AG04450 (cell line): ENCODE data around the gene FSTL4. TPM values are rescaled to one million over a fixed set of nuclear protein-coding genes. Genes with fewer than 3 reads are reported as not detected.

Experiments used
- CTCF ChIA-PET: fragments of 300-600, 350-600 bp; formaldehyde crosslinking; extraction: SDS; loops from one replicate; lab custom pipeline; 2022; ENCODE audit warnings: antibody characterized with exemption, inconsistent platforms; lab: Charles Lee
- POLR2A ChIA-PET: fragments of 350-600 bp; formaldehyde crosslinking; extraction: SDS; loops from one replicate; lab custom pipeline; 2021; ENCODE audit warnings: antibody characterized with exemption, inconsistent platforms; lab: Yijun Ruan, JAX
- DNase-seq: peaks from one replicate; pipeline ENCODE4 v3.0.0-alpha.2; 2011; ENCODE audit warnings: low read depth, low spot score
- H3K27ac ChIP-seq: one replicate; pipeline ENCODE4 v1.5.1; 2012; ENCODE audit warnings: low read depth, low read length, control low read depth
- H3K27me3 ChIP-seq: one replicate; pipeline ENCODE4 v1.6.0; 2012; ENCODE audit warnings: low read length; ENCODE audit not compliant: control insufficient read depth, insufficient read depth
- H3K4me3 ChIP-seq: 2 replicates; pipeline ENCODE4 v1.5.1; 2011; ENCODE audit warnings: mild to moderate bottlenecking, low read depth, low read length, control low read depth
- H3K9me3 ChIP-seq: 2 replicates; pipeline ENCODE4 v1.5.1; 2012; ENCODE audit warnings: low read length; ENCODE audit not compliant: control insufficient read depth, insufficient read depth
- CTCF ChIP-seq: IDR thresholded peaks from 2 replicates; pipeline ENCODE4 v1.5.1; 2011; ENCODE audit warnings: low read depth, low read length, control low read depth, inconsistent platforms
- polyA plus RNA-seq: library from polyadenylated mRNA; depleted of rRNA; stranded (reverse); fragments of >200 nt; gene quantifications from 2 replicates; pipeline ENCODE4 v1.2.3, GENCODE V29; 2011

FSTL4 gene
- polyA plus RNA-seq, 1 experiment: 0.11 TPM

DNA sequence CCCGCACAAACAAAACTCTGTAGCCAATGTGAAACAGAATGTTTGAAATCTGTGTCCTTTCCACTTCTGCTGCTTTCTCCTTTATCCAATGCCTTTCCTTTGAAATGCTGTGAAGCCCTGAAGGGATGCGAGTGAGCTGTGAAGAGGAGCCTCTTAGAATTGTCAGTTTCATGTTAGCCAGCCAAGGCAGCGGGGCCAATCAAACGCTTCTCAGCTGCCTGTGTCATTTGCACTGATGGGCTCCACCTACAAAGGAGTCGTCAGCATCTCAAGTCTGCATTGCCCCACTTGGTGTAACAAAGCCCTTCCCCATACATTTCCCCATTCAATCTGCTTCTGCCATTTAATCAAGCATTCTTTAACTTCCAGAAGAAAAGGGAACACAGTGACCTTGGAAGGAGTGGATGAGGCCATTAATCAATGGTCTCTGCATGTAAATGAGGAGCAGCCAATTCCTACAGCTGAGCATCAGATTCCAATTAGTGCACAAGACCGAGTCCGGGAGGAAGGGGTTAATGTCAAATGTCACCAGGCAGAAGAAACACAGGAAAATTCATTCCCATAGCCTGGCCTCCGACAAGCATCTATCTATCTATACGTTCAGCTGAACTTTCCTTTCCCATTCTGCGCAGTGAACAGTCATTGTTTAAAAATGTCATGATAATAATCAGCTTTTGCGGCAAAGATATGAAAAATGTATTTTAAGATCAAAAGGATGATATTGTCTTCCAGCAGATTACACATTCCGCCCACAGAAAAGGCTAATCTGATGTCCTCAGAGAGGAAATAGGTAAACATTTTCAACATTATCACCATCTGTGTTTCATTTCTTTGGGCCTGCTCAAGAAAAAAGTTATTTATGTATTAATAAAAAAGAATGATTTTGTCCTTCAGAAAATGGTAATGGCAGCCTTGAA, 154.6 kb downstream of the FSTL4 start:
- no peak for DNase-seq
- TF ChIP-seq CTCF: no peak
- no peak overlapping the region for H3K27ac ChIP-seq
- CTCF ChIA-PET: interaction anchor here (2.0 kb wide), 1 partner anchor 34 kb away, joined by 5 read pairs; no protein-coding TSS in a partner anchor
- no peaks in the 10 kb centered on the region for H3K27me3 ChIP-seq
- no peaks in the 10 kb centered on the region for H3K9me3 ChIP-seq
- H3K4me3 ChIP-seq: no peak overlapping the region
- POLR2A ChIA-PET: no interaction called here

GRCh38 chr5:133456933-133457402, 155.4 kb downstream of the FSTL4 start:
- H3K4me3 ChIP-seq: no peak overlapping the region
- no peak for DNase-seq
- CTCF ChIA-PET: interaction anchor here (2.0 kb wide), 1 partner anchor 33 kb away, joined by 5 read pairs; no protein-coding TSS in a partner anchor
- TF ChIP-seq CTCF: no peak
- H3K9me3 ChIP-seq: no peaks in the 10 kb centered on the region
- H3K27me3 ChIP-seq: no peaks in the 10 kb centered on the region
- POLR2A ChIA-PET: no interaction called here
- no peak overlapping the region for H3K27ac ChIP-seq

DNA sequence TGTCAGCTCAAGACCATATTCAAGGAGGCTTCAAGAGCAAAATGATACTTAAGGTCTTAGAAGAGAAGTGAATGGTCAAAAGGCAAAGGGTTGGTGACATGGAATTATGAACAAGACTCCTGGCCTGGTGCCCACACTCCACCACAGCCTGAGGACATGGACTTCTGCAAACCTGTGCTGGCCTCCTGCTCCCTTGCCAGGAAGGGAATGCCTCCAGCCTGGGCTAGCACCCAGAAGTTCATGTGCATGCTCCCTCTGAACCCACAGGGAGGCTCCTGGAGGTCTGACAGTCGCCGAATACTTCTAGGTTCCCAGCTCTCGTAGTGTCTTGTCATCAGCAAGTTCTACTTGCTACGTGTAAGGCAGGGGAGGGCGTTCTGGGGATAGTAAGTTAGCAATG, 156.7 kb downstream of the FSTL4 start:
- ChIA-PET POLR2A (no interaction called here), CTCF (interaction anchor here (2.0 kb wide), 1 partner anchor 32 kb away, joined by 5 read pairs; no protein-coding TSS in a partner anchor)
- DNase-seq: no peak
- Histone ChIP-seq H3K27me3 (peaks cover 2% of the 10 kb centered on the region), H3K27ac (no peak overlapping the region), H3K4me3 (no peak overlapping the region), H3K9me3 (no peaks in the 10 kb centered on the region)
- no peak for TF ChIP-seq CTCF

DNA sequence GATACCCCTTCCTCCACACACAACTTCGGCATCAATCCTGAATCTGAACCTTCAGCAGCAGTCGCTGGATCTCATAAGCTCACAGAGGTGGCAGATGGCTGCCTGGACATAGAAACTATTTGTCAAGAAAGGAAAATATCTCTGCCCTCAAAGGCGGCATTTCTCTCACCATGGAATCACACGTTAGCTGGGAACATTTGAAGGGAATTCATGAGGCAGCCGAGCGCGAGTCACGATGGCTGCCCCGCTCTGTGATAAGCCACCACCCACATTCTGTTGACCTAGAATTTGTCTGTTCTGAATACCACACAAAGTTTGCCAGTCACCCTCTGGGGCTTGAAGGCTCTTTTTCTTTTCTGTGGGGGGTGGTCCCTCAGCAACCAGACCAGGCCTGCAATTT, 157.9 kb downstream of the FSTL4 start:
- TF ChIP-seq CTCF: no peak
- Histone ChIP-seq H3K27me3 (peaks cover 3% of the 10 kb centered on the region), H3K27ac (no peak overlapping the region), H3K9me3 (no peaks in the 10 kb centered on the region), H3K4me3 (no peak overlapping the region)
- POLR2A ChIA-PET: no interaction called here
- CTCF ChIA-PET: no interaction called here
- no peak for DNase-seq

GRCh38 chr5:133453831-133454230, 158.5 kb downstream of the FSTL4 start:
- POLR2A ChIA-PET: no interaction called here
- no peaks in the 10 kb centered on the region for H3K9me3 ChIP-seq
- CTCF ChIA-PET: no interaction called here
- DNase-seq: no peak
- H3K27ac ChIP-seq: no peak overlapping the region
- H3K27me3 ChIP-seq: peaks cover 3% of the 10 kb centered on the region
- no peak overlapping the region for H3K4me3 ChIP-seq
- no peak for TF ChIP-seq CTCF
